Activated naive CD4-positive, alpha-beta T cell (primary cell): ENCODE data around the gene PPM1B.
"Not testable (repeated sequence)": the region's sequence is repeated elsewhere in the genome, so short reads cannot be mapped to it uniquely, and the experiment has no call there.

Experiments
- DNase-seq, 4 experiments: peaks; one replicate each; lab custom pipeline; 2025; lab: John Stamatoyannopoulos, UW

PPM1B gene

DNA sequence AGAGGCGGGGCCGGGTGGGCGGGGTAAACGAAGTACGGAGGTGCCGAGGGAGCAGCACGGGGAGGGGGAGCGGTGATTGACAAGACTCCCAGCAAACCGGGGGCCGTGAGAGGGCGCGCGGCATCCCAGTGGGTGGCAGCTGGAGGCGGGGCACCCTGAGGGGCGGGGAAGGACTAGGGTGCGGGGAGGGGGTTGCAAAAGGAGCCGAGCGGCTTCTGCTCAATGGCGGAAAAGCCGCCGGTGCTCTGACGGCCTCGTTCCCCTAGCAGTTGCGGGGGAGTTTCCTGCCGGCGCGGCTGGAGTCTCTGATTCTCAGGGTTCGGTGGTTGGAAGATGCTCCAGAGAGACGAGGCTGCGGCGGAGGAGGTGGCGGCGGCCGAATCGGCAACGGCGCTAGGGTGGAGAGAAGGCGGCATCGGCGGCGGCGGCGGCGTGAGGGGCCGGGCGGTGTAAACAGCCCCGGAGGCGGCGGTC lies at the start of gene PPM1B:
PPM1B (plus strand) TSS at position 195 of the 474 bp plus-strand sequence. CDS start 32,325 bp downstream, outside the sequence.
- DNase-seq, result peak; percentile 99 to 100 (median 99)

DNA sequence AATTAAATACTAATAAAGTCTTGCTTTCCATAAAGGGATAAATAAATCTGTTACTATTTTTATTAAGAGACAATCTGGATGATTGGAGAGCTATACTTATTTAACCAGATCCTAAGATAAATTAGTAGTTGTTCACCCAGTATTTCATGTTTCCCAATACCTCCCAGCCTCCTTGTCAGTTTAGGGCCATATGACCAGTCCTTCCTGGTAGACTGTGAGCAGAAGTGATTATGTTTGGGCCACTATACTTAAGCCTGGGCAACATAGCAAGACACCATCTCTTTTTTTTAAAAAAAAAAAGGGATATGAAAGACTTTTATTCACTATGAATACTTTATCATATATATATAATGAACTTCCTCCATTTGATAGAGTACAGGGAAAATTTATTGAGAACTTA lies 48.8 kb upstream of the PPM1B start:
- DNase-seq, result no peak

DNA sequence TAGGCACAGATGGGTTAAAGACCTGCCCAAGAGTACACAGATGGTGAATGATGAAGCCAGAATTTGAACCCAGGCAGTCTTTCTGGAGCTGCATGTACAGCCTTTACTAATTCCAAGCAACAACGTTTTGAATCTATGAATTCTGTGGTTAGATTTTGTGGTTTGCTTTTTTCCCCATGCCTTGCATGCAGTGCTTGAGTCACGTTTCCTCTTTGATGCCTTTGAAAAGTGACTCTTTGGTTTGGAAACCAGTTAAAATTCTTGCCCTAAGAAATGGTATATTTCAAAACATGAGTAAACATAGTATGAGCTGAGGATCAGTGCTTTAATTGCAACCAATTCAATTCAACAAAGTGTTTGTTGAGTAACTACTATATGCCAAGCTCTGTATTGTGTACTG lies 48.2 kb upstream of the PPM1B start:
- DNase-seq, result no peak

DNA sequence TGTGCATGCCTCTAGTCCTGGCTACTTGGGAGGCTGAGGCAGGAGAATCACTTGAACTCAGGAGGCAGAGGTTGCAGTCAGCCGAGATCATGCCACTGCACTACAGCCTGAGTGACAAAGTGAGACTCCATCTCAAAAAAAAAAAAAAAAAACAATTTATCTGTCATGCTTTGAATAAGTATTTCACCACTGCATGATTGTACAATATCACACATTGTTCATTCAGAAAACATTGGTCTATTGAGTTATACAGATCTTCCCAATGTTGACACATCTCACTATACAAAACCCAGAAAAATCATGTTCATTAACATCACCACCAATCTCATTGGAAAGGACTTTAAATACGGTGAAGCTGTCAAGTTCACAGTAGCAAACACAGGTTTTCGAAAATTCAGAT lies 46.8 kb upstream of the PPM1B start:
- DNase-seq, result no peak

DNA sequence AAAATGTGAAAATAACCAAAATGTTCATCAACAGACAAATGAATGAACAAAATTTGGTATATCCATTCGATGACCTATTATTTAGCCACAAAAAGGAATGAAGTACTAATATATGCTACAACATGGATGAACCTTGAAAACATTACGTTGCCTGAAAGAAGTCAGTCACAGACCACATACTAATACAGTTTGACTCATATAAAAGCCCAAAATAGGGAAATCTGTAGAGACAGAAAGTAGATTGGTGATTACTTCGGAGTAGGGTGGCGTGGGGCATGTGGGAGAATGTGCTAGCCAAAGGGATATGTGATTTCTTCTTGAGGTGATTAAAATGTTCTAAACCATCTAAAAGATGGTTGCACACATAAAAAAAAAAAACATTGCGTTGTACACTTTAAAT lies 44.2 kb upstream of the PPM1B start:
- DNase-seq, result no peak

DNA sequence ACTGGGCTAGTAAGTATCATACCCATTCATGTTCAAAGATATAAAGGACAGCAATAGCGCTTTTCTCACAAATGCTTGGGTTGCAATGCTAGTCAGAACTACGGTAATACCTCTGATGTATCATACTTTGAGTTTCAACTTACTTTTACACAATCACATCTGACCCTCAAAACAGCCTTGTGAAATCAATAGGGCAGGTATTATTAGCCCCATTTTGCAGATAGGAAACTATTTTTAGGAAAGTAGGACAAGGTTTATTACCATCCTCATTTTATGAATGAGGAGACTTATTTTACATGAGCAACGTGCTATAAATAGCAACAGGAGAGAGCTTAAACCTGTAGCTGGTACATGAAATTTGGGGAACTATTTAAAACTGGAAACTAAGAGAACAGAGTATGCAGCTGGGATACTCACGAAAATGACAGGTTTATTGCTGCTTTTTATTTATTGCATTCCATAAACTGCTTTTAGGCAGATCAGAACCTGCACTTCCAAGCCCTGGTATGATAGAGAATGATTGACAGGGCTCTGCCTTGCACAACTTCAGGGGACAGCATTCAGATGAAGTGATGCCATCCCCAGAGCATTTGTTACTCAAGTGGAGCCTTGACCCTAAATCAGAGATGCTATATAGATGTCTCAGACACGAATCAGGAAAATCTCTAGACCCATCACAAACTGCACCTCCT lies 42.4 kb upstream of the PPM1B start:
- no peak for DNase-seq

DNA sequence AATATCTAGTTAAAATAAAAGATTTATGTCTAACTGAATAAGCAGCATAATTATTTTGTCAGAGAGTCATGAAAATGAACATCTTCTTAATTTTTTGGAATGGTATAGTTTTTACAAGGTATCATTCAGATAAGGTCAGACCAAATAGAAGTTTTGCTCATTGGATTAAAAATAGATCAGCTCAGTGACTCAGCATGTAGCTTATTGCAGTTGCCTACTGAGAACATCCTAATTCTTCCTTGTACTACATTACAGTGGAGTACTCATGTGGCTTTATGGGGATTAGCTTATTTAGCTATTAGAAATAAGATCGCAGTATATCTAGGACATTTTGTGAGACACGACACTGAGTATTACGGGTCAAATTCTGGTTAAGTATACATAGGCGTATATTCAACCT lies 38.2 kb upstream of the PPM1B start:
- no peak for DNase-seq

DNA sequence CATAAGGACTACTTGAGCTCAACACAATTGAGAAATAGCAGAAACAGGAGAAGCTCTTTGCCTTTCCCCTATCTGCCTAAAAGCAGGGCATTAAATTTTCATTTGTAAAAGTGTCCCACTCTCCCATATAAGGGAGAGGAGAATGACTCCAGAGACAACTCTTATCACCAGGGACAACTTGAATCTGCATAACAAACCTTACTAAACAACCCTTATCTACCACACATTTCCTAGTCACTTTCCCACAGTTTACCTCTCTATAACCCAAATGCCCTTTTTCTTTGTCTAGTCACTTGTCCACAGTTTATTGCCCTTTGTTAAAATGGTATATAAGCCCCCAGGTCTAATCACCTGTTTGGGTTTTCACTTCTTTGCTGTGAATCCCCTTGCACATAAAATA lies 37.5 kb upstream of the PPM1B start:
- no peak for DNase-seq

DNA sequence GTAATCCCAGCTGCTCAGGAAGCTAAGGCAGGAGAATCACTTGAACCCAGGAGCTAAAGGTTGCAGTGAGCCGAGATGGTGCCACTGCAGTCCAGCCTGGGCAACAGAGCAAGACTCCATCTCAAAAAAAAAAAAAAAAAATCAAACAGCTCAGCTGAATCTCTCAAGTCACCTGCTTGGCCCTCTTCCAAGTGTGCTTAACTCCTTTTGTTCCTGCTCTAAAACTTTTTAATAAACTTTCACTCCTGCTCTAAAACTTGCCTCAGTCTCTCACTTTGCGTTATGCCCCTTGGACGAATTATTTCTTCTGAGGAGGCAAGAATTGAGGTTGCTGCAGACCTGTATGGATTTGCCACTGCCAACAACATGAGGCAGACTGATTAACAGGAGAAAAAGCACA lies 35.1 kb upstream of the PPM1B start:
- not testable (repeated sequence) for DNase-seq

DNA sequence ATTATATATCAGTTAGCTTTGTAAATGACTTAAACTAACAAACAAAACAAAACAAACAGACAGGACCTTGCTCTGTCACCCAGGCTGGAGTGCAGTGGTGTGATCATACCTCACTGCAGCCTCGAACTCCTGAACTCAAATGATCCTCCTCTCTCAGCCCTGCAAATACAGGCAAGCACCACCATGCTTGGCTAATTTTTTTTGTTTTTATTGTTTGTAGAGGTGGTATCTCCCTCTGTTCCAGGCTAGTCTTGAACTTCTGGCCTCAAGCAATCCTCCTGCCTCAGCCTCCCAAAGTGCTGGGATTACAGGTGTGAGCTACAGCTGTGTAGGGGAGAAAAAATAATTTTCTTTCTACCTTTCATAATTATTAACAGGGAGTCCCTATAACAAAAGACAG lies 33.8 kb upstream of the PPM1B start:
- no peak for DNase-seq

DNA sequence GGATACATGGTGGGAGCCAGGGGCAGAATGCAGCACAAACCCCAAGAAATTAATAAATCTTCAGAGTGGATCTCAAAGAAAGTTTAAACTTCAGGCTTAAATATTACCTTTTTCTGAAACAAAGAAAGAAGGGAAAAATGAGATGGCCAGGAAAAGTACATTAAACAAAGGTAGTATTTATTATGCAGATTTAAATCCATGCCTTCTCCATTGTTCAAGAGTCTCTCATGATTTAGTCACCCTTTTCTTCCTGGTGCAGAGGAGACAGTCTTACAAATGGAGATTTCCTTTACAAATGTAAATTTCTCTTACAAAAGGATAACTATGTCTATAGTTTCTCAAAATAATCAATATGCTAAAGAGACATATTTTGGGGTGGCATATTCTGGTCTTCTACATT lies 33.4 kb upstream of the PPM1B start:
- no peak for DNase-seq

DNA sequence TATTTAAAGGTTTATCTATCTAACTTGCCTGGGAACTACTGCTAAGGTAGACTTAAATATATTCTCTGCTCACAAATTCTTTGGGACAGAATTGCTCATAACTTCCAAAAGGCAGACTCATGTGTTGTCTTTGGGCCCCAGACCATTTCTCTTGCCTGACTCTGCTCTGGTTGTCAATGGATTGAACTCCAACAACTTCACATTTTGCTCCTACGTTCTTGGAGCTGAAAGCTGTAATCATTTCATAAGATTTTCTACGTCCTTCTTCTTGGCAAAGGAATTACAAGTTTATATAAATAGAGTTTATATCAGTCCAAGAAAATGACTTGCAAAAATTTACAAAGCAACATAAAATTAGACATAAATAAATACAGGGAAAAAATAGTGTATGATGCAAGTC lies 32.9 kb upstream of the PPM1B start:
- no peak for DNase-seq

DNA sequence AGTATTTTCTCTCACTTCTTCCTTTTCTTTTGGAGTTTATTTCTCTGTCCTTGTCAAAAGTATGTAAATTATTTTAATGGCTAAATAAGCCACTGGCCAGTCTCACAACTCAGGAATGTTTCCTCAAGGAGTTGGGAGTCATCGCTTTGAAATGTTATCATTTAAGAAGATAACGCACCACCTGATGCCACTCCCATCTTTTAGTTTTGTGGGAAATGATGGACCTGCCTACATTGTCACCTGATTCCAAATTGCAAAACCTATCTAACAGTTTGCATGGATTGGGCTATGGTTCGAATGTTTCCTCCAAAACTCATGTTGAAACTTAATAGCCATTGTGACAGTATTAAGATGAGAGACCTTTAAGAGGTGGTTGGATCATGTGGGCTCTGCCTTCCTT lies 32.4 kb upstream of the PPM1B start:
- DNase-seq, result no peak

DNA sequence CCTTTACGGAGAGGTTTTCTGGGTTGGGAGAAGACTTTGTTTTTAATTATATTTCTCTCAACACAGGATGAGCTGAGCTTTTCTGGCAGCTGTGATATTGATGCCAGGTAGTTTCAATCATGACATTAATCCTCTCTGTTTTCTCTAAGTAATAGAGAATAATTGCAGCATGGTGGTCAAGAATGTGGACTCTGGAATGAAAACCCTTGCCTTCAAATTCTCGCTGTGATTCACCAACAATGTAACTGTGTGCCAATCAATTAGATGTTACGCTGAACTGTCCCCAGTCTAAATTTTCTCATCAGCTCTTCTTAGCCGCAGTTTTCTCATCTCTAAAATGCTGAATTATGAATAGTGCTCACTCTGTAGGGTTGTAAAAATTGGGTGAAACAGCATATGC lies 31.6 kb upstream of the PPM1B start:
- DNase-seq, result no peak

DNA sequence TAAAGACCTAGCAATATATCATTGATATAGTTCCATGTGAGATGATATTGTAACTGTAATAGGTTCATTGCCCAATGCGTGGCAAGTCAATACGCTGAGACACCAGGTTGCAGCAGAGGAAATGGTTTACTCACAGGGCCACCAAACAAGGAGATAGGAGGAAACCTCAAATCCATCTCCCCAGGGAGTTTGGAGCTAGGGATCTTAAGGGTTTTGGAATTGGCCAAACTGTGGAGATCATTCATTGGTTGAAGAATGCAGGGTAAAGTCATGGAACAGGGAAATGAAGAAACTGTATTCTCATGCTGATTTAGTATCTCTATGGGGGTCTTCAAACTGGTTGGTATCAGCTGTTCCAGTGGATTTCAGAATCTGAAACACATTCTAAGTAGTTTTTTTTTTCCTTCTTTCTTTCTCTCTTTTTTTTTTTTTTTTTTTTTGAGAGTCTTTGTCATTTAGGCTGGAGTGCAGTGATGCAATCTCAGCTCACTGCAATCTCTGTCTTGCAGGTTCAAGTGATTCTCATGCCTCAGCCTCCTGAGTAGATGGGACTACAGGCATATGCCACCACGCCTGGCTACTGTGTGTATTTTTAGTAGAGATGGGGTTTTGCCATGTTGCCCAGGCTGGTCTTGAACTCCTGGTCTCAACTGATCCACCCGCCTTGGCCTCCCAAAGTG lies 30.7 kb upstream of the PPM1B start:
- no peak for DNase-seq

DNA sequence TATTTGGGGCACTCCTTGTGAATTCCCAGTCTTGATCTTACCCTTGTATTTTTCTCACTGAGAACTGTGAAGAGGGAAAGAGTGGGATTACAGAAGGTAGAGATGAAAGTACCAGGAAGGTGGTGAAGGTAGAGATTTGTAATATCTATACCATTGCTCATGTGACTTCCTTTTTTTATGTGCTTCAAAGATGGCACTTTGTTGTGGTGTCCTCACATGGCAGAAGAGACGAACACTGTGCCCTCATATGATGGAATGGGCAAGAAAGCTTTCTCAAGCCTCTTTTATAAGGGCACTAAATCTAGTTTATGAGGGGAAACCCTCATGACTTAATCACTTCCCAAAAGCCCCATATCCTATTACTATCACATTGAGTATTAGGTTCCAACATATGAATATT lies 28.9 kb upstream of the PPM1B start:
- no peak for DNase-seq

DNA sequence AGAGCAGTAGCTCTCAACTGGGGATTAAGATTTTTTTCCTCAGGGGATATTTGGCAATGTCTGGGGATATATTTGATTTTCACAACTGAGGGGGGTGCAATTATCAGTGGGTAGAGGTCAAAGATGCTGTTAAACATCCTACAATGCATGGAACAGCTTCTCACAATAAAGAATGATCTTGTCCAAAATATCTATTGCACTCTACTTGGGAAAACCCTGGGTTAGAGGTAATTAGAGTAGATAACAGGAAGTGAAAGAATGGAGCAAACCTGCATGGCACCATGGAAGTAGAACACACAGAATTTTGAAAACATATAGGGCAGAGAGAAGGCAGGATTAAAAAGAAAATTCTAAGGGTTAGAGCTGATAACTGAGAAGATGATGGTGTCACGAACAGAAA lies 26.4 kb upstream of the PPM1B start:
- DNase-seq, result no peak

DNA sequence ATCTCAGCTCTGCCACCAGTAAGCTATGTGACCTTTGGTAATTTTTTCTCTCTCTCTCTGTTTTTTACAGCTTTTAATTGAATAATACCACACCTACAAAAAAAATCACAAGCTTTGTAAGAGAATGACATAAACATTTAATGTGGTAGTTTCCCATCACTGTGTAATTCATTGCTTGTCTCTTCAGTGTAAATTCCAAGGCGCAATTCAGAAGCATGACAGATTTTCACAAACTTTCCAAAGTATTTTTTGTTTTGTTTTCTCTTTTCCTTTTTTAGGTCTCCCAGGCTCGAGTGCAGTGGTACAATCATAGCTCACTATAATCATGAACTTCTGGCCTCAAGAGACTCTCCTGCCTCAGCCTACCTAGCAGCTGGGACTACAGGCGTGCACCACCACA lies 25.0 kb upstream of the PPM1B start:
- DNase-seq, result no peak

DNA sequence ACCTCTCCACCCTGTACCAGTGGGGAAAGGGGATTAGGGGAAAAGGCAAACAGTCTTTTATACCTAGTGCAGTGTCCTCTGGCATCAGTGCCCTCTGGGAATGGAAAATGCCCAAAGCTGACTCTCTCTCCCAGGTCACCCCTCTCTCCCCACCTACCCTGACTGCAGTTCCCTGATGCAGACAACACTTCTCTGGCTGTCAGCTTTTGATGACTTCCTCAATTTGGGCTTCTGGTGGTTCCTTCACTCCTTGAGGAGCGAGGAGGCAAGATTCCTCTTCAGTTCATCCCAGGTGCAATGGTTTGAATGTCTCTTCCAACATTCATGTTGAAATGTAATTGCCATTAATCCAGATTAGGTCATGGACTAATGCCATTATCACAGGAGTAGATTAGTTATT lies 19.7 kb upstream of the PPM1B start:
- no peak for DNase-seq

DNA sequence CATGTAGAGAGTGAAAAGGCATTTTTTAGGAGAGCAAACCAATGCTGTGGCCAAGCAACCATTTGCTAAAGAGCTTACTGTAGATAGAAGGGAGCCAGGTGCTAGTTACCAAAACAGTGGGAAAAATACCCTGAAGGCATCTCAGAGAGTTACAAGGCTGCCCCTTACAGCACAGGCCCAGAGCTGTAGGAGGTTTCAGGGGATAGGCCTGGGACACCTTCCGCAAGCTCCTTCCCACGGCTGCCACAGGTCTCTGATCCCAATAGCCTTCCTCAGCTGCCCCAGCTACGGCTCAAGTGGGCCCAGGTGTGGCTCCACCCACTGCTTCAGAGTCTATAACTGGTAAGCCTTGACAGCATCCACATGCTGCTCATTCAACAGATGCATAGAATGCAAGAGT lies 18.2 kb upstream of the PPM1B start:
- DNase-seq, result no peak

DNA sequence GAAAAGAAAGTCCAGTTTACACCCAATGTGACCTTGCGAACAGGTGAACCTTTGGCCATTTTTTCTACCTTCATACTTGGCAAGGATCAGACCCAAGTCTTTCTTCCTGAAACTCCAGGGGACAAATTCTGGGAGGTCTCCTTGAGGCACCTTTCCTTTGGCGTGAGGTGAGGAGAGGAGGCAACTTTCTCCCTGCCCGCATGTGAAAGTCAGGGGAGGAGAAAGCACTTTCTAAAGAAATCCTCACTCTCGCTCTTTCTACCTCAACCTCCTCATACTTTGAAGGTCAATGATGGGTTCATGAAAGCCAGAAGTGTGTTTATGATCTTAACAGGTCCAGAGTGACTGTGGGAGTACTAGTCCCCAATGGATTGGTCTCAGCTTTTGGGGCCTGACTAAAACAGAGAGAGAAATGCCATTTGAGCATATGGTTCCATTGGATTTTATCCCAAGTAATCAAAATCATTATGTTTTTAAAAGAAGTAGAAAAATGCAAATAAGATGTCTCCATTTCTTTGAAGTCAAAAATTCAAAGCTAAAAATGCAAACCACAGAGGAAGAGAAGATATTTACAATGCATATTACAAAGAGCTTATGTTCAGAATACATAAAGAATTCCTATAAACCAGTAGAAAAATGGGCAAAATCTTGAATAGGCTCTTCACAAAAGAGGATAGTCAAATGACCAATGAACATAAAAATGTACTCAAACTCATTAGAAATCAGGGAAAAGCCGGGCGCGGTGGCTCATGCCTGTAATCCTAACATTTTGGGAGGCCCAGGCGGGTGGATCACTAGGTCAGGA lies 15.6 kb upstream of the PPM1B start:
- DNase-seq, result no peak

DNA sequence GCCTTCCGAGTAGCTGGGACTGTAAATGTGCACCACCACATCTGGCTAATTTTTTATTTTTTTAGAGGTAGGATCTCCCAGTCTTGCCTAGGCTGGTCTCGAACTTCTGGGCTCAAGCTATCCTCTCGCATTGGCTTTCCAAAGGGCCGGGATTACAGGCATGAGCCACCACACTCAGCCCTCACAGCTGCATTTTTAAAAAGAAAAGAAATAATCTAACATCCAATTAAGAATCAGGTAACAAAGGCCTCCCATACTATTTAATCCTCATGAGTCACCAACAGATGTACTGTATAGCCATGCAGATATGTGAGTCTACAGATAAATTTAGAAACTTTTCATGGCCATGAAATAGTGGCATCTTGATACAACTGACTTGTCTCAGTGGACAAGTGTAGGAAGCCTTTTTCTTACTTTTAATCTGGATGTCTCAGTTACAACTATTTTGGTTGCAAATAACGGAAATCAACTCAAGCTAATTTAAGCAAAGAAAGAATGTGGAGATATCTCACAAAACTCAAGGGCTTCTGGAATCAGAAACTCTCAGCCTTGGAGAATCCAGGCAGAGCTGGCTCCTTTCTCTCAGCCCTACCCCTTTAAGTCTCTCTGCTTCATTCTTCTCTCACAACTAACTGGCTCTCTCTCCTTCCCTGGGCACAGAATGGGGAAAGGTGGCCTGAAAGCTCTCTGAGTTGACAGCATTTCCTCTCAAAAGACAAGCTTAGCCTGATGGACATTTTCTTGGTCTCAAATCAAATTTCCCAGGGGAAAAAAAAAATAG lies 12.8 kb upstream of the PPM1B start:
- DNase-seq, result no peak
